PC-3 (cell line): ENCODE results near the gene SSTR5. TPM values are rescaled to one million over a fixed set of nuclear protein-coding genes. Genes with fewer than 3 reads are reported as not detected.

ENCODE experiments used
- ATAC-seq: fragments of 200-7000 bp; cut with Tn5 transposase; 2 replicates; pipeline ENCODE4 v1.9.1; 2020; ENCODE audit warnings: mild to moderate bottlenecking, moderate library complexity
- BruUV-seq: library from RNA; stranded (reverse); fragments of 400-500 nt; replicated peaks from 2 replicates; lab custom pipeline; 2021; lab: Mats Ljungman, UMichigan
- CTCF ChIA-PET: fragments of 300-600 bp; sonication (Branson Sonifier 250); formaldehyde crosslinking; loops from one replicate; lab custom pipeline; 2022; ENCODE audit warnings: antibody characterized with exemption; lab: Charles Lee
- POLR2A ChIA-PET: fragments of 300-600 bp; sonication (Branson Sonifier 250); formaldehyde crosslinking; loops from one replicate; lab custom pipeline; 2022; ENCODE audit warnings: antibody characterized with exemption; ENCODE audit not compliant: unreplicated experiment; lab: Charles Lee
- DNase-seq: peaks from one replicate; pipeline ENCODE4 v3.0.0-alpha.2; 2015
- H2AFZ ChIP-seq: fragments of 300-600 bp; sonication (generic); 2 replicates; pipeline ENCODE4 v1.6.0; 2016; ENCODE audit warnings: antibody characterized with exemption, low read length
- H3F3A ChIP-seq: fragments of 300-600 bp; sonication (generic); one replicate; pipeline ENCODE4 v1.6.0; 2017; ENCODE audit warnings: antibody characterized with exemption, low read length, control low read depth, mild to moderate bottlenecking; ENCODE audit not compliant: unreplicated experiment
- H3K27ac ChIP-seq: fragments of 300-600 bp; sonication (generic); 2 replicates; pipeline ENCODE4 v1.5.1; 2016; ENCODE audit warnings: mild to moderate bottlenecking, low read length
- H3K27me3 ChIP-seq: fragments of 300-600 bp; sonication (generic); 2 replicates; pipeline ENCODE4 v1.6.1; 2016; ENCODE audit warnings: low read length, mixed read lengths
- H3K36me3 ChIP-seq: fragments of 300-600 bp; sonication (generic); 2 replicates; pipeline ENCODE4 v1.6.1; 2016; ENCODE audit warnings: low read depth, mixed run types, low read length, mixed read lengths
- H3K4me1 ChIP-seq: fragments of 300-600 bp; sonication (generic); 2 replicates; pipeline ENCODE4 v1.5.1; 2016; ENCODE audit warnings: low read length; ENCODE audit not compliant: insufficient read depth
- H3K4me2 ChIP-seq: fragments of 300-600 bp; sonication (generic); 2 replicates; pipeline ENCODE4 v1.6.0; 2016; ENCODE audit warnings: low read length
- H3K4me3 ChIP-seq: fragments of 300-600 bp; sonication (generic); 2 replicates; pipeline ENCODE4 v1.5.1; 2016; ENCODE audit warnings: mild to moderate bottlenecking, low read length, mixed read lengths
- H3K79me2 ChIP-seq: fragments of 300-600 bp; sonication (generic); 2 replicates; pipeline ENCODE4 v1.6.1; 2017; ENCODE audit warnings: low read length, mixed read lengths
- H3K9ac ChIP-seq: fragments of 300-600 bp; sonication (generic); 2 replicates; pipeline ENCODE4 v1.6.0; 2016; ENCODE audit warnings: mild to moderate bottlenecking, low read length
- H3K9me2 ChIP-seq: fragments of 300-600 bp; sonication (generic); replicated peaks from 2 replicates; pipeline ENCODE4 v1.6.1; 2016; ENCODE audit warnings: mixed run types, low read length, mixed read lengths
- H3K9me3 ChIP-seq: fragments of 300-600 bp; sonication (generic); 2 replicates; pipeline ENCODE4 v1.6.1; 2016; ENCODE audit warnings: low read length, mixed read lengths
- H4K20me1 ChIP-seq: fragments of 300-600 bp; sonication (generic); 2 replicates; pipeline ENCODE4 v1.6.1; 2016; ENCODE audit warnings: low read length, mixed read lengths
- EZH2 ChIP-seq: fragments of 300-600 bp; sonication (generic); IDR thresholded peaks from one replicate; pipeline ENCODE4 v1.6.1; 2017; ENCODE audit warnings: antibody characterized with exemption, mild to moderate bottlenecking, low read length; ENCODE audit not compliant: unreplicated experiment
- EZH2phosphoT487 ChIP-seq: fragments of 300-600 bp; sonication (generic); IDR thresholded peaks from 2 replicates; pipeline ENCODE4 v1.6.1; 2018; ENCODE audit warnings: mild to moderate bottlenecking, antibody characterized with exemption, low read length, borderline replicate concordance
- intact Hi-C: fragments of 100-400 bp; cut with micrococcal nuclease; formaldehyde crosslinking; loops from 2 replicates; pipeline ENCODE4 v1.9.0; 2023
- total RNA-seq: library from RNA; depleted of rRNA; stranded (reverse); fragments of >200 nt; gene quantifications from 2 replicates; pipeline ENCODE4 v1.2.3, GENCODE V29; 2014
- TF ChIP-seq, protein P1 (sequence below): fragments of 300-600 bp; sonication (generic); conservative IDR thresholded peaks from 2 replicates; pipeline ENCODE4 v1.5.1; 2017; ENCODE audit warnings: antibody characterized with exemption, low read depth, mild to moderate bottlenecking, low read length

Gene SSTR5
- total RNA-seq, 1 experiment from 2014 or later, result 0.51 TPM

DNA sequence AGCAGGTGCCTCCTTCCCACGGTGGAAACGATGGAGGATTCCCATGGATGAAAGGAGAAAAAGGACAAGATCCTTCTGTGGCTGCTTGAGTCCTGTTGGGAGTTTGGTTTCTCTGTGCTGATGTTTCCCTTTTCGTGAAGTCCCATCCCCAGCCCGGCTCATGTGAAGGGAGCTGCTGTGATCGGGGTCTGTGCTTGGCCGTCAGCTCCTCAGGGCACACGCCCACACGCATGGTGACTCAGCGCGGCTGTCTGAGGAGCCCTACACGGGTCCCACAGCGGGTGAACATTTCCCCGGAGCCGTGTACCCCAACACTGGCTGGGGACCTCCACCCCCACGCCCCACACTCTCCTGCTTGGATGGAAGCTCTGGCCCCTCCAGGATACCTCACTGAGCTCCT, 44.5 kb upstream of the SSTR5 start:
- Histone ChIP-seq H3K4me2 (no peak overlapping the region), H3K9ac (no peak overlapping the region)

DNA sequence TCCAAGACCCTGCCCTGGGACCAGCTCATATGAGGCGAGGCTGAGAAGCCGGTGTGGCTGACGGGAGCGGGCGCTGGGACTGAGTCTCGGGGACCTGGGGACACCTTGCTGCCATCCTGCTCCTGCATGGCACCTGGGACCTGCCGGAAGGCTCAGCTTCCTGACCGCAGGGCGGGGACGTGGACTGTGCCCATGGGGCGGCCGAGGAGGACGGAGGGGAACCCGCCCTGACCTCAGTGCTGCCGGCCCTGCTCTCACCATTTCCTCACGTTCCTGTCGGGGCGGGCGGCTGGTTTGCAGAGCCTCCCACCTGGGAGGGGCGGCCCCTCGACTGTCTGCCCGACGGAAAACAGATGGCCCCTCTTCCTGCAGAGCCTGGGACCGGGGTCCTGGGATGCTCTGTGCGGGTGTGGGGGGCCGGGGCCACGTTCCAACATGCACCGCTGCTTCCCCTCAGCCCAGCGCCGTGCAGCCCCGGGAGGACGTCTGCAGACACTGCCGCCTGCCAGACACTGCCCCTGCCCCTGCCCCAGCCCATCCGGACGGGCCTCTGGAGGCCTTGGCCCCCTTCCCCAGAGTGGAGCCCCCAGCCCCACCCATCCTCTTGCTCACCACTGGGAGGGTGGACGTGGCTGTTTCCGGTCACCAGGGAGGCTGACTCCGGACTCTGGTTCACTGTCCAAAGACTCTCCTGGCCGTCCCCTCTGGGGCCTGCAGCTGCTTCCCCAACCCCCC, 43.9 kb upstream of the SSTR5 start:
- TF ChIP-seq EZH2 (no peak), EZH2phosphoT487 (no peak)
- TF ChIP-seq, protein P1, sequence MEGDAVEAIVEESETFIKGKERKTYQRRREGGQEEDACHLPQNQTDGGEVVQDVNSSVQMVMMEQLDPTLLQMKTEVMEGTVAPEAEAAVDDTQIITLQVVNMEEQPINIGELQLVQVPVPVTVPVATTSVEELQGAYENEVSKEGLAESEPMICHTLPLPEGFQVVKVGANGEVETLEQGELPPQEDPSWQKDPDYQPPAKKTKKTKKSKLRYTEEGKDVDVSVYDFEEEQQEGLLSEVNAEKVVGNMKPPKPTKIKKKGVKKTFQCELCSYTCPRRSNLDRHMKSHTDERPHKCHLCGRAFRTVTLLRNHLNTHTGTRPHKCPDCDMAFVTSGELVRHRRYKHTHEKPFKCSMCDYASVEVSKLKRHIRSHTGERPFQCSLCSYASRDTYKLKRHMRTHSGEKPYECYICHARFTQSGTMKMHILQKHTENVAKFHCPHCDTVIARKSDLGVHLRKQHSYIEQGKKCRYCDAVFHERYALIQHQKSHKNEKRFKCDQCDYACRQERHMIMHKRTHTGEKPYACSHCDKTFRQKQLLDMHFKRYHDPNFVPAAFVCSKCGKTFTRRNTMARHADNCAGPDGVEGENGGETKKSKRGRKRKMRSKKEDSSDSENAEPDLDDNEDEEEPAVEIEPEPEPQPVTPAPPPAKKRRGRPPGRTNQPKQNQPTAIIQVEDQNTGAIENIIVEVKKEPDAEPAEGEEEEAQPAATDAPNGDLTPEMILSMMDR, result no peak
- H3K9ac ChIP-seq, result no peak overlapping the region
- no peaks in the 10 kb centered on the region for H3K4me1 ChIP-seq
- intact Hi-C loops, result no loop called here
- ATAC-seq, result no peak
- POLR2A ChIA-PET, result no interaction called here
- no peaks in the 10 kb centered on the region for H3K27me3 ChIP-seq
- no peak overlapping the region for H3K4me3 ChIP-seq
- H3K79me2 ChIP-seq, result no peaks in the 10 kb centered on the region
- no peaks in the 10 kb centered on the region for H3K9me2 ChIP-seq
- H3K4me2 ChIP-seq, result no peak overlapping the region
- DNase-seq, result no peak
- no TSS peak for BruUV-seq
- H3F3A ChIP-seq, result no peaks in the 10 kb centered on the region
- no peak overlapping the region for H2AFZ ChIP-seq
- H3K9me3 ChIP-seq, result no peaks in the 10 kb centered on the region
- no peaks in the 10 kb centered on the region for H3K36me3 ChIP-seq
- H4K20me1 ChIP-seq, result no peaks in the 10 kb centered on the region
- CTCF ChIA-PET, result no interaction called here
- no peak overlapping the region for H3K27ac ChIP-seq

More for the DNA sequence above, 44.5 kb upstream of the SSTR5 start:
- H3K9me2 ChIP-seq, result no peaks in the 10 kb centered on the region
- ChIA-PET POLR2A (no interaction called here), CTCF (no interaction called here)
- DNase-seq, result no peak
- ATAC-seq, result no peak
- no peaks in the 10 kb centered on the region for H3K4me1 ChIP-seq
- no TSS peak for BruUV-seq
- H3K36me3 ChIP-seq, result no peaks in the 10 kb centered on the region
- H3K4me3 ChIP-seq, result no peak overlapping the region
- H2AFZ ChIP-seq, result no peak overlapping the region
- no peak overlapping the region for H3K27ac ChIP-seq
- no peaks in the 10 kb centered on the region for H4K20me1 ChIP-seq
- intact Hi-C loops, result no loop called here
- TF ChIP-seq EZH2phosphoT487 (no peak), EZH2 (no peak)
- TF ChIP-seq, protein P1, result no peak
- H3K79me2 ChIP-seq, result no peaks in the 10 kb centered on the region
- no peaks in the 10 kb centered on the region for H3F3A ChIP-seq
- no peaks in the 10 kb centered on the region for H3K27me3 ChIP-seq
- no peaks in the 10 kb centered on the region for H3K9me3 ChIP-seq

DNA sequence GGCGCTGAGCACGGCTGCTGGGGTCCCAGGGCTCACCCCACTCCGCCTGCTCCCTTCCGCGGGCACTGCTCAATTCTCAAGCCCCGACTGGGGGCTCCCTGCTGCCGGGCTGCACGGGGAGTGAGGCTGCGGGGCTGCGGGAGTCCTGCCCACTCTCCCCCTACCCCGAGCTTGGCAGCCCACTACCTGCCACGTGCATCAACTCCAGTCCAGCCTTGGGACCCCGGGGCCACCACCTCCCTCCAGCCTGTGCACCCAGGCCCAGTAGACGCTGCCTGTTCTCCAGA, 43.3 kb upstream of the SSTR5 start:
- Histone ChIP-seq H3K27ac (no peak overlapping the region), H4K20me1 (no peaks in the 10 kb centered on the region), H3K27me3 (no peaks in the 10 kb centered on the region), H3K4me2 (no peak overlapping the region), H3K79me2 (no peaks in the 10 kb centered on the region), H3K4me1 (no peaks in the 10 kb centered on the region), H3K9me2 (no peaks in the 10 kb centered on the region), H2AFZ (no peak overlapping the region), H3K4me3 (no peak overlapping the region), H3K36me3 (no peaks in the 10 kb centered on the region), H3K9me3 (no peaks in the 10 kb centered on the region), H3K9ac (no peak overlapping the region), H3F3A (no peaks in the 10 kb centered on the region)
- ATAC-seq, result no peak
- ChIA-PET POLR2A (no interaction called here), CTCF (no interaction called here)
- no peak for DNase-seq
- intact Hi-C loops, result no loop called here
- no TSS peak for BruUV-seq
- TF ChIP-seq EZH2, result no peak
- TF ChIP-seq EZH2phosphoT487, result no peak
- TF ChIP-seq, protein P1, result no peak
